GM19328 (cell line): ENCODE measurements around the gene TMEM45B.
"Not testable (repeated sequence)": the region's sequence is repeated elsewhere in the genome, so short reads cannot be mapped to it uniquely, and the experiment has no call there.

Source experiments
- ATAC-seq: cut with Tn5 transposase; IDR thresholded peaks from one replicate; pipeline ENCODE4 v1.9.1; 2021; ENCODE audit warnings: mild to moderate bottlenecking, moderate library complexity; ENCODE audit not compliant: unreplicated experiment

The TMEM45B gene

GRCh38 chr11:129849447-129850130 lies 33.9 kb downstream of the TMEM45B start:
- no peak for ATAC-seq

GRCh38 chr11:129852125-129852740 lies 36.6 kb downstream of the TMEM45B start:
- no peak for ATAC-seq

- no peak for ATAC-seq
These were observed 38.0 kb downstream of the TMEM45B start for GRCh38 chr11:129853518-129854231.

GRCh38 chr11:129854232-129854805 lies 38.7 kb downstream of the TMEM45B start:
- no peak for ATAC-seq

GRCh38 chr11:129855086-129855485 lies 39.4 kb downstream of the TMEM45B start:
- ATAC-seq = no peak

GRCh38 chr11:129856036-129856435 lies 40.4 kb downstream of the TMEM45B start:
- ATAC-seq = no peak

GRCh38 chr11:129861702-129862522 lies 46.3 kb downstream of the TMEM45B start:
- ATAC-seq = no peak

- no peak for ATAC-seq
These were observed 49.2 kb downstream of the TMEM45B start for GRCh38 chr11:129864811-129865210.

- no peak for ATAC-seq
These were observed 50.1 kb downstream of the TMEM45B start for GRCh38 chr11:129865701-129866100.

- ATAC-seq = no peak
These were observed 50.7 kb downstream of the TMEM45B start for GRCh38 chr11:129866311-129866710.

- not testable (repeated sequence) for ATAC-seq
These were observed 53.0 kb downstream of the TMEM45B start for GRCh38 chr11:129868626-129869025.

- no peak for ATAC-seq
These were observed 56.3 kb downstream of the TMEM45B start for GRCh38 chr11:129871914-129872313.

- ATAC-seq = no peak
These were observed 64.7 kb downstream of the TMEM45B start for GRCh38 chr11:129880311-129880710.

GRCh38 chr11:129881570-129882170 lies 66.0 kb downstream of the TMEM45B start:
- ATAC-seq = peak; percentile 51

GRCh38 chr11:129884581-129884980 lies 68.9 kb downstream of the TMEM45B start:
- no peak for ATAC-seq

GRCh38 chr11:129885381-129885780 lies 69.7 kb downstream of the TMEM45B start:
- no peak for ATAC-seq

GRCh38 chr11:129888451-129888850 lies 72.8 kb downstream of the TMEM45B start:
- ATAC-seq = no peak

- ATAC-seq = peak; percentile 14
These were observed 78.9 kb downstream of the TMEM45B start for GRCh38 chr11:129894278-129895125.
